Measurements from ENCODE around the gene ZNF438. TPM values are rescaled to one million over a fixed set of nuclear protein-coding genes. Genes with fewer than 3 reads are reported as not detected.

ZNF438 gene
- total and polyA plus RNA-seq, 2 donors (not counting 1 experiment from before 2014, with no cell fraction given): 4.7 to 6.6 TPM

DNA sequence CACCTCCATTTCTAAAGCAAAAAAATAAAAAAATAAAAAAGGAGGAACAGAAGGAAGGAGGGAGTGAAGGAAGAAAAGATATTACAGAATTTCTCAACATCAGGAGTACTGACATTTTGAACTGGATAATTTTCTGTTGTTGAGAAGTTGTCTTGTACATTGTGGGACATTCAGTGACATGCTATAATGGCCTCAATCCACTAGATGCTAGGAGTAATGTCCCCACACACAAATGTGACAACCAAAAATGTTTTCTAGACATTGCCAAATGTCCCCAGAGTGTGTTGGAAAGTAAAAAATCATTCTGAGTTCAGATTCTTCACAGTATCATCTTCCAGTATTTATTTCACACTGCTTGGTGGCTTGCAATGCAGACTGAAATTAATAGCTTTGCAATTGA is 6.5 kb downstream of the ZNF438 start:
- Histone ChIP-seq H3K4me1 (ENCODE audit: control insufficient read depth, extremely low read depth, insufficient read depth, low read length) (no peaks in the 10 kb centered on the region), H3K27ac (ENCODE audit: insufficient read depth, low read length) (no peak overlapping the region), H3K27me3 (ENCODE audit: control insufficient read depth, insufficient read depth, low read length) (no peaks in the 10 kb centered on the region), H3K9me3 (ENCODE audit: control insufficient read depth, insufficient read depth, low read depth, low read length) (no peaks in the 10 kb centered on the region), H2AFZ (ENCODE audit: low read length) (no peak overlapping the region), H3K4me3 (replicated peaks in 1 of 4; ENCODE audit: control extremely low read depth in 1 of 4, insufficient read depth in 1 of 4, low read depth in 3 of 4, low read length in 4 of 4) (no peak overlapping the region), H3K79me2 (ENCODE audit: control insufficient read depth, insufficient read depth, low read length) (peaks cover 2% of the 10 kb centered on the region), H3K36me3 (ENCODE audit: control insufficient read depth, insufficient read depth, low read length) (no peaks in the 10 kb centered on the region), H3K9ac (ENCODE audit: insufficient read depth, low read length) (no peak overlapping the region), H4K20me1 (ENCODE audit: control insufficient read depth, extremely low read depth, insufficient read depth, low read length) (no peaks in the 10 kb centered on the region), H3K4me2 (ENCODE audit: extremely low read depth, insufficient read depth, low read length) (no peak overlapping the region)
- no peak for DNase-seq (ENCODE audit: low read depth in 2 of 2)
- TF ChIP-seq EZH2 (IDR thresholded peaks at IDR 0.05; ENCODE audit: low read length, missing control alignments): no peak
- TF ChIP-seq, protein P1, sequence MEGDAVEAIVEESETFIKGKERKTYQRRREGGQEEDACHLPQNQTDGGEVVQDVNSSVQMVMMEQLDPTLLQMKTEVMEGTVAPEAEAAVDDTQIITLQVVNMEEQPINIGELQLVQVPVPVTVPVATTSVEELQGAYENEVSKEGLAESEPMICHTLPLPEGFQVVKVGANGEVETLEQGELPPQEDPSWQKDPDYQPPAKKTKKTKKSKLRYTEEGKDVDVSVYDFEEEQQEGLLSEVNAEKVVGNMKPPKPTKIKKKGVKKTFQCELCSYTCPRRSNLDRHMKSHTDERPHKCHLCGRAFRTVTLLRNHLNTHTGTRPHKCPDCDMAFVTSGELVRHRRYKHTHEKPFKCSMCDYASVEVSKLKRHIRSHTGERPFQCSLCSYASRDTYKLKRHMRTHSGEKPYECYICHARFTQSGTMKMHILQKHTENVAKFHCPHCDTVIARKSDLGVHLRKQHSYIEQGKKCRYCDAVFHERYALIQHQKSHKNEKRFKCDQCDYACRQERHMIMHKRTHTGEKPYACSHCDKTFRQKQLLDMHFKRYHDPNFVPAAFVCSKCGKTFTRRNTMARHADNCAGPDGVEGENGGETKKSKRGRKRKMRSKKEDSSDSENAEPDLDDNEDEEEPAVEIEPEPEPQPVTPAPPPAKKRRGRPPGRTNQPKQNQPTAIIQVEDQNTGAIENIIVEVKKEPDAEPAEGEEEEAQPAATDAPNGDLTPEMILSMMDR (conservative IDR thresholded peaks at IDR 0.05 in 1 of 2, IDR thresholded peaks at IDR 0.05 in 1 of 2; ENCODE audit: low read depth in 1 of 2, low read length in 2 of 2): no peak

DNA sequence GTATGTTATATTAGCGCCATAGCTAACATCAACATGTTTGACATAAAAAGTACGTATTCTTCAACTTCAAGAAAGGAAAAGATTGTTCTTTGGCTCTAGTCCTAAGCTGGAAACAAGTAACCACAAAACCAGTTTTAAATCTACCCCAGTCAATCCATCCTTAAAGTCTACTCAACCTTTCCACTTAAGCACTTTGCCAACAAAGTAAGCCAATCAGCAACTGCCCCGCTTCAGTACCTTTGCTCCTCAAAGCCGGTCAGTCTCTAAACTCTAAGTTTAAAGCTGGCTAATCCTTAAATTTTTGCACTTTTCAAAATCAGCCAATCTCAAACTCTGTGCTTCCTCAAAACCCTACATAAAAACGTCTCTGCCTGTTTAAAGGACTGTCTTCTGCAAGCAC is 8.1 kb downstream of the ZNF438 start:
- Histone ChIP-seq H3K4me3 (replicated peaks in 1 of 4; ENCODE audit: control extremely low read depth in 1 of 4, insufficient read depth in 1 of 4, low read depth in 3 of 4, low read length in 4 of 4) (no peak overlapping the region), H3K79me2 (ENCODE audit: control insufficient read depth, insufficient read depth, low read length) (no peaks in the 10 kb centered on the region)

DNA sequence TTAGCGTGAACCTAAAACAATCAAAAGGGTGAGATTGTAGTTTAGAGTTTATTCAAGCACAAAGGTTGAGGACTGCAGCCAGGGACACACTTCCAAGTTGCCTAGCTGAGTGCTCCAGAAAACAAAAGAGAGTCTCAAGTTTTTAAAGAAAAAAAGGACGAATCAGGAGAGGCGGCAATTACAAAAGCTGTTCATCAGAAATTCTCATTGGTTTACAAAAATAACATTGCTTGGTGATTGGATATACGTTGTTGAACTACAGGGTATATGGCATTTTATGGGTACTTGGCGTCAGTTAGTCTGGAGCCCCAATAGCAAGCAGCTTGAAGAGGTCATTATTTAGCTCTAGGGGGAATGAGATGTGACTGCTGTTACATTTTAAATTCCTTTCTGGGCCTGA is 11.5 kb downstream of the ZNF438 start:
- Histone ChIP-seq H2AFZ (ENCODE audit: low read length) (no peak overlapping the region), H3K27ac (ENCODE audit: insufficient read depth, low read length) (no peak overlapping the region), H3K27me3 (ENCODE audit: control insufficient read depth, insufficient read depth, low read length) (no peaks in the 10 kb centered on the region), H3K4me1 (ENCODE audit: control insufficient read depth, extremely low read depth, insufficient read depth, low read length) (no peaks in the 10 kb centered on the region), H3K9me3 (ENCODE audit: control insufficient read depth, insufficient read depth, low read depth, low read length) (no peaks in the 10 kb centered on the region), H3K36me3 (ENCODE audit: control insufficient read depth, insufficient read depth, low read length) (no peaks in the 10 kb centered on the region), H3K79me2 (ENCODE audit: control insufficient read depth, insufficient read depth, low read length) (no peaks in the 10 kb centered on the region), H3K4me3 (replicated peaks in 1 of 4; ENCODE audit: control extremely low read depth in 1 of 4, insufficient read depth in 1 of 4, low read depth in 3 of 4, low read length in 4 of 4) (no peak overlapping the region), H3K9ac (ENCODE audit: insufficient read depth, low read length) (no peak overlapping the region), H3K4me2 (ENCODE audit: extremely low read depth, insufficient read depth, low read length) (no peak overlapping the region), H4K20me1 (ENCODE audit: control insufficient read depth, extremely low read depth, insufficient read depth, low read length) (no peaks in the 10 kb centered on the region)
- DNase-seq (ENCODE audit: low read depth in 2 of 2): no peak
- TF ChIP-seq EZH2 (IDR thresholded peaks at IDR 0.05; ENCODE audit: low read length, missing control alignments): no peak
- TF ChIP-seq, protein P1 (conservative IDR thresholded peaks at IDR 0.05 in 1 of 2, IDR thresholded peaks at IDR 0.05 in 1 of 2; ENCODE audit: low read depth in 1 of 2, low read length in 2 of 2): no peak

More for the DNA sequence above, 8.1 kb downstream of the ZNF438 start:
- H3K27me3 ChIP-seq (ENCODE audit: control insufficient read depth, insufficient read depth, low read length): no peaks in the 10 kb centered on the region
- H3K36me3 ChIP-seq (ENCODE audit: control insufficient read depth, insufficient read depth, low read length): no peaks in the 10 kb centered on the region
- H2AFZ ChIP-seq (ENCODE audit: low read length): no peak overlapping the region
- H3K9ac ChIP-seq (ENCODE audit: insufficient read depth, low read length): no peak overlapping the region
- H3K9me3 ChIP-seq (ENCODE audit: control insufficient read depth, insufficient read depth, low read depth, low read length): no peaks in the 10 kb centered on the region
- H3K4me2 ChIP-seq (ENCODE audit: extremely low read depth, insufficient read depth, low read length): no peak overlapping the region
- no peak overlapping the region for H3K27ac ChIP-seq (ENCODE audit: insufficient read depth, low read length)
- no peaks in the 10 kb centered on the region for H4K20me1 ChIP-seq (ENCODE audit: control insufficient read depth, extremely low read depth, insufficient read depth, low read length)
- H3K4me1 ChIP-seq (ENCODE audit: control insufficient read depth, extremely low read depth, insufficient read depth, low read length): no peaks in the 10 kb centered on the region
- no peak for TF ChIP-seq EZH2 (IDR thresholded peaks at IDR 0.05; ENCODE audit: low read length, missing control alignments)
- TF ChIP-seq, protein P1 (conservative IDR thresholded peaks at IDR 0.05 in 1 of 2, IDR thresholded peaks at IDR 0.05 in 1 of 2; ENCODE audit: low read depth in 1 of 2, low read length in 2 of 2): no peak
- no peak for DNase-seq (ENCODE audit: low read depth in 2 of 2)
